HG02610 (cell line): ENCODE results near the gene ANKDD1A.
A peak's percentile ranks its signal among the peaks of the same experiment; 100 is the strongest.

Experiments
- ATAC-seq: cut with Tn5 transposase; IDR thresholded peaks from one replicate; pipeline ENCODE4 v1.9.1; 2021; ENCODE audit warnings: mild to moderate bottlenecking, moderate library complexity; ENCODE audit not compliant: unreplicated experiment

ANKDD1A gene

GRCh38 chr15:64959128-64959527, 47.4 kb downstream of the ANKDD1A start:
- no peak for ATAC-seq

DNA sequence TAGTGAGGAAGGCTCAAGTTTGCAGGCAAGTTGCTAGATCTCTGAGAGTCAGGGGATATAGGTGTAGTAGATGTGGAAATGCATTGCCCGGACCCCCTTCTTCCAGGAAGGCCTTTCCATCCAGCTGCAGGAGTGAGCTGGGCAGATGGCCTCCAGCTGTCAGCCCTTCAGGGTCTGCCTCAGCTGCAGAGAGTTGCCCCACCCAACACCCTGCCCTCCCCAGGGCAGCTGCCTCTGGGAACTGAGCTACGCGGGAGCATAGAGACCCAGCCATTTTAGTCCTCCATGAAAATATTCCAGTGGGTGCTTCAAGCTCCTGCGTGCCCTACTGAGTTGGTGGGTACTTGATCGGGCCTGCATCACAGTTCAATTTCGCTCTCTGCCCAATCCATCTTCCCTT, 48.5 kb downstream of the ANKDD1A start:
- ATAC-seq: no peak

GRCh38 chr15:64961013-64961412, 49.3 kb downstream of the ANKDD1A start:
- ATAC-seq: no peak

DNA sequence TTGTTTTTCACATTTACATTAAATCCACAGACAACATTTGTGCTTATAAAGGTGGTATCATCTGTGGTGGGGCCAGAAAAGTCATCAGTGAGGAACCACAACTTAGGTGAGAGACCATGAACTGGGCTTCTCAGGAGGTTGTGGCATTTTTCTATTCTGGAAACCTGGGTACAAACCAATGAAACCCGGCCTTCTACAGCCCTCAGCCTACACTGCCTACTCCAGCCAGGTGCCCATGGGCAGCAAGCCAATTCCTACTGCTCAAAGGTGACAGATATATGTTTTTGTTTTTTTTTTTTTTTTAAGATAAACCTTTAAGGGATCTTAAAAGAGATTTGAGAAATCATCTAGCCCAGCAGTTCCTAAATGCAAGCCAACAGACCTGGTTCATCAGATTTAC, 57.7 kb downstream of the ANKDD1A start:
- ATAC-seq: no peak

GRCh38 chr15:64970698-64971097, 59.0 kb downstream of the ANKDD1A start:
- ATAC-seq: no peak

DNA sequence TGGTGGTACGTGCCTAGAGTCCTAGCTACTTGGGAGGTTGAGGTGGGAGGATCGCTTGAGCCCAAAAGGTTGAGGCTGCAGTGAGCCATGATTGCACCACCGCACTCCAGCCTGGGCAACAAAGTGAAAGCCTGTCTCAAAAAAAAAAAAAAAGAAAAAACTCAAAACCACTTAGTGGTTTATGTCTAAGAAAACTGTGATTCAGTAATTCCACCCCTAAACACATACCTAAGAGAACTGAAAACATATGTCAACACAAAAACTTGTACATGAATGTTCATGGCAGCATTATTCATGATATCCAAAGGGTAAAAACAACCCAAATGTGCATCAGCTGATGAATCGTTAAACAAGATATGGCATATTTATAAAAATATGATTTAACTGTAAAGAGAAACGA, 63.7 kb downstream of the ANKDD1A start:
- no peak for ATAC-seq

GRCh38 chr15:64979252-64979710, 67.6 kb downstream of the ANKDD1A start:
- ATAC-seq: no peak

DNA sequence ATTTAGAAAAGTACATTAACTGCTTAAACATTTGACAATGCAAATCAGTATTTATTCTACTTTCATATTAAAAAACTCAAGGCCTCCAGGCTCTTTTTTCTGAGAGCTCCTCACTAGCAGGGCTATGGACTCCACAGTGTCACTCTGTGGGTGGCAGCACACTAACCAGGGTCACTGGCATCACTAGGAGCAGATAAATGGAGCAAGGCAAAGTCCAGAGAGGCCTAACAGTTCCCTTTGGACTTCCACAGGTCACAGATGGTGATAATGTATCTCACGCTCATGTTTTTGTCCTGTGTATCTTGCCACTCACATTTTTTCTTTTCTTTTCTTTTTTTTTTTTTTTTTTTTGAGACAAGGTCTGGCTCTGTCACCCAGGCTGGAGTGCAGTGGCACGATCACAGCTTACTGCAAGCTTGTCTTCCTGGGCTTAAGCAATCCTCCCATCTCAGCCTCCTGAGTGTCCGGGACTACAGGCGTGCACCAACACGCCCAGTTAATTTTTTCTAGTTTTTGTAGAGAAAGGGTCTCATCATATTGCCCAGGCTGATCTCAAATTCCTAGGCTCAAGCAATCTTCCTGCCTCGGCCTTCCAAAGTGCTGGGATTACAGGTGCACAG, 70.2 kb downstream of the ANKDD1A start:
- no peak for ATAC-seq

- ATAC-seq: no peak
These were observed 70.8 kb downstream of the ANKDD1A start for GRCh38 chr15:64982472-64982871.

DNA sequence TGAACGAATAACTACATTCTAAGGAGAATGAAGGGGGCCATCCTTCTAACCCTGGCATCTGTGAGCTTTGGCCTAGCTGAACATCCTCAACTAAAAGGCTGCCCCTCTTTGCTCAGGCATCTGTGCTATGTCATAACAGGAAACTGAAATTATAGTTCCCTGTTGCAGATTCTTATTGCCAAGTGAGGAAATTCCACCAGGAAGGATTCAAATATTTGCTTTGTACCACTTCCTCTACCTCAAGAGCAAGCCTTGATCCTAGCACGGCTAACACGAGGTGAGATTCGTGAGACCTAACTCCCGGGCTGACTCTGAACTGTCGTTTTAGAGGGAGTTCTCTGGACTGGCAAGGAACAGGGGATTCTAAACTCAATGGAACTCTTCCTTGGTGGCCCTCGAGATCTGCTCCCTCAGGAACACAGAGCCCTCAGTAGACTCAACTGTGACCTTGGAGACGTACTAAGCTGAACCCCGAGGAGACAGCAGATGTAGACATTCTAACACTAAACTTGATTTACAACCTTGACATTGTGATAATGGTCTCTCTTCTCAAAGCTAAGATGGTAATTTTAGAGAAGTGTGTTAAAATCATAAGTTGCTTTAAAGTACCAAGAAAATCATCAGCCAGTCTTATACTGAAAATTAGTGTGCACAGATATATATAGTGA, 73.8 kb downstream of the ANKDD1A start:
- ATAC-seq: no peak

GRCh38 chr15:64987136-64987535, 75.4 kb downstream of the ANKDD1A start:
- ATAC-seq: no peak

- ATAC-seq: peak; percentile 97
These were observed 77.9 kb downstream of the ANKDD1A start, which contains the start of gene SPG21 for GRCh38 chr15:64989416-64990167. Gene SPG21, minus strand, starts transcription at chr15:64989914. Its CDS starts 6,345 bp downstream, at chr15:64983569.

DNA sequence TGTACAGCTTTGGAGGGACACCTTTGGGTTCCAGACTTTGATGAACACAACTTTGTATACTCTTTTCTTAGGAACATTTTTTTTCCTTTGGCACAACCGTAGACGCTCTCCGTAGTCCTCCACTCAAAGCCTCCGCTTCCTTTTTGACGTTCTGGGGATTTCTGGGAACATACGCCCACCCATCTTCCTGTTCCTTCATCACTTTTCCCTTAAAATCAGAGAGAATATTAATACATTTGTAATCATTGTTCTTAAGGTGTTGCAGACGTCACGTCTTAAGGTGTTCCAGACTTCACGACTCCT, 78.4 kb downstream of the ANKDD1A start:
- no peak for ATAC-seq

DNA sequence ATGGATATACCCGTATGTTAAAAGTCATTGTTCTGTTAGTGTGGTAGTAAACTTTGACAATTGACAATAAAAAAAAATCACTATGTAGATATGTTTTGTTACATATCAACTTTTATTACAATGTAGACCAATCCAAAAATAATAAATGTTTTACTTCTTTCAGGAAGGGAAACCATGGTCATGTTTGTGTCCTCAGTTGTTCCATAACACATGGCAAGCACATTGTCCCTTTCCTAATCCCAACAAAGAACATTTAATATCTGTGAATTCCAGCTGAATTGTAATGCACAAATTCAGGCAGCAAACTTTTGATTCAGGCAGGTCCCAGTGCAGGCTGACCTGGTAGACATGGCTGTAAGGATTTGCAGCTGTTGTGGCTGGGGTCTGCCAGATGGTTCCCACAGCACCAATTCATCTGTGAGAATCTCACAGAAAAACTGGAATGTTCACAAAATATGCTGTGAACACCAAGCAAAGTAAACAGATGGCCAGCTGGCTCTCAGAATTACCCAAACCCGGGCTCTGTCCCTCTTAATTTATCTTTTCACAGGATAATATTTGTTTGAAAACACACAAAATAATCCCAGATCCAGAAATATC, 79.9 kb downstream of the ANKDD1A start:
- no peak for ATAC-seq

GRCh38 chr15:64993290-64993689, 81.6 kb downstream of the ANKDD1A start:
- ATAC-seq: no peak

- ATAC-seq: no peak
These were observed 85.4 kb downstream of the ANKDD1A start for GRCh38 chr15:64997066-64997465.

DNA sequence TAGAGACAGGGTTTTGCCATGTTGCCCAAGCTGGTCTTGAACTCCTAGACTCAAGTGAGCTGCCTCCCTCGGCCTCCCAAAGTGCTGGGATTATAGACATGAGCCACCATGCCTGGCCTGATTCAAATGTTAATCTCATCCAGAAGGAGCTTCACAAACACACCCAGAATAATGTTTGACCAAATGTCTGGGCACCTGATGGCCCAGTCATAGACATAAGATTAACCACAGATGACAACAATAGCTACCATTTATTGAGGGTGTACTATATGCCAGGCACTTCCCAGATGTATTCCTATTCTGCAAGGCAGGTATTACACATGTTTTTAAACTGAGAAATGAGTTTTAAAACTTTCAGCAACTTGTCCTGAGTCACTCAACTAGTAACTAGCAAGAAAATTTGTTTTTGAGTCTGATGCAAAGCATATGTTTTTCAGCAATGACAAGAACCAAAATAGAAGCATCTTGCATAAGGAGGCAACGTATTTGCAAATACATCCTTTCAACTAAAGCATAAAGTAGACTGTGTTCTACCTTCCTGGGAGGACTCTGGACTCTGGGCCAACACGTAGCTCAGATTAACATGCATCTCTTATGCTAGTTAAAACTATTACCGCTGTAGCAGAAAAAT, 86.2 kb downstream of the ANKDD1A start:
- ATAC-seq: no peak

- no peak for ATAC-seq
These were observed 93.3 kb downstream of the ANKDD1A start for GRCh38 chr15:65004993-65005392.

DNA sequence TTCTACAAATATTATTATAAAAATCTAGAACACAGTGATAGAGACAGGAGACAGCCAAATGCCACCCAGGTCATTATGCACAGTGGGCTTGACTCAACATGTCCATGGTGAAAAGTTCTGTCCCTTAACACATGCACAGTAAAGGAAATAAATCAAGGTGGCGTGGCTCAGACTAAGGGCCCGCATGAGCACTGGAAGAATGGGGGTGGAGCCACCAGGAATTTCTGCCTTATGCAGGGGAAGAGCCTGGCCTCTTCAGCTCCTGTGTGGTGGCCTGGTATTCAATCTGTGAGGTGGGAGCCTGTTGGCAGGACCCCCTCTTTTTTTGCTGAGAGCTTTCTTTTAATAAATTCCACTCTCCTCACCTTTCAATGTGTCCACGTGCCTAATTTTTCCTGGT, 95.2 kb downstream of the ANKDD1A start:
- ATAC-seq: no peak
